OCI-LY3 (cell line): Measurements from ENCODE around the gene TRUB2.

Experiments
- H2AFZ ChIP-seq: fragments of 200-600, 300-600 bp; shearing (Covaris generic); 2 replicates; pipeline ENCODE4 v1.6.0; 2014; ENCODE audit warnings: antibody characterized with exemption, low read depth, low read length
- H3K27ac ChIP-seq: fragments of 200-600, 300-600 bp; sonication (generic); 2 replicates; pipeline ENCODE4 v1.5.1; 2014; ENCODE audit warnings: mild to moderate bottlenecking, low read length, moderate library complexity, mixed read lengths
- H3K27me3 ChIP-seq: fragments of 200-600, 300-600 bp; sonication (generic); 2 replicates; pipeline ENCODE4 v1.6.1; 2014; ENCODE audit warnings: low read depth, low read length, mixed read lengths
- H3K36me3 ChIP-seq: fragments of 200-600, 300-600 bp; sonication (generic); replicated peaks from 2 replicates; pipeline ENCODE3; 2014; ENCODE audit warnings: low read depth, low read length, mixed read lengths
- H3K4me1 ChIP-seq: fragments of 300-600, 200-600 bp; sonication (generic); 2 replicates; pipeline ENCODE4 v1.6.1; 2014; ENCODE audit warnings: low read length, mixed read lengths
- H3K4me2 ChIP-seq: fragments of 200-600, 300-600 bp; sonication (generic); 2 replicates; pipeline ENCODE4 v1.6.1; 2014; ENCODE audit warnings: low read length, mixed read lengths
- H3K4me3 ChIP-seq: fragments of 300-600, 200-600 bp; sonication (generic); 2 replicates; pipeline ENCODE4 v1.5.1; 2014; ENCODE audit warnings: antibody characterized with exemption, mild to moderate bottlenecking, low read length, moderate library complexity
- H3K79me2 ChIP-seq: fragments of 300-600, 200-600 bp; shearing (Covaris generic); 2 replicates; pipeline ENCODE4 v1.6.1; 2014; ENCODE audit warnings: mild to moderate bottlenecking, low read length, mixed read lengths
- H3K9ac ChIP-seq: fragments of 300-600, 200-600 bp; shearing (Covaris generic); 2 replicates; pipeline ENCODE4 v1.6.0; 2014; ENCODE audit warnings: mild to moderate bottlenecking, low read length, moderate library complexity
- H3K9me3 ChIP-seq: fragments of 200-600, 300-600 bp; shearing (Covaris generic); 2 replicates; pipeline ENCODE4 v1.6.1; 2014; ENCODE audit warnings: low read length, mixed read lengths; ENCODE audit not compliant: insufficient read depth
- H4K20me1 ChIP-seq: fragments of 200-600, 300-600 bp; sonication (generic); 2 replicates; pipeline ENCODE4 v1.6.1; 2016; ENCODE audit warnings: low read length, mixed read lengths; ENCODE audit not compliant: insufficient read depth
- EZH2phosphoT487 ChIP-seq: fragments of 200-600 bp; shearing (Covaris generic); IDR thresholded peaks from 2 replicates; pipeline ENCODE4 v1.6.1; 2018; ENCODE audit warnings: antibody characterized with exemption, mixed run types, low read depth
- TF ChIP-seq, protein P1 (sequence below): fragments of 200-600, 300-600 bp; sonication (generic); IDR thresholded peaks from 2 replicates; pipeline ENCODE4 v1.5.1; 2014; ENCODE audit warnings: antibody characterized with exemption, low read length, low read depth

TRUB2 gene

DNA sequence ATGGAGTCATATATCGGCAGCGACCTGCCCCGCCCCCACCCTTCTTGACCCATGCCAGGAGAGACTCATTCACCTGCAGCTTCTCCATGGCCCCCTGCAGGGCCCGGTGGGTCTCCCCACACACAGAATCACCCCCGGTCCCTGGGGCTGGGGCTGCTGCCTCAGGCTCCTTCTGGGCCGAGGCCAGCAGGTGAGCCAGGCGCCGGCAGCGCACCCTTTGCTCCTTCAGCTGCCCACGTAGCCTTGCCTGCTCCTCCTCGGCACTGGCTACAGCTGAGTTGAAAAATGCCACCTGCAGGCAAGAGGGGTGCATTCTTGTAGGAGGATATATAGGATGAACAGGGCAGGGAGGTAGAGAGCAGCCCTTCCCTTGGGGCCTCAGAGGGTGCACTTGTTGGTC is 64.3 kb downstream of the TRUB2 start:
- no peak overlapping the region for H3K4me3 ChIP-seq
- H3K4me2 ChIP-seq: no peak overlapping the region
- H3K9ac ChIP-seq: no peak overlapping the region
- no peaks in the 10 kb centered on the region for H3K4me1 ChIP-seq
- H3K27me3 ChIP-seq: 0 out of 2 replicates have a peak, but pooled peaks cover 4% of the 10 kb centered on the region
- TF ChIP-seq EZH2phosphoT487: no peak
- TF ChIP-seq, protein P1, sequence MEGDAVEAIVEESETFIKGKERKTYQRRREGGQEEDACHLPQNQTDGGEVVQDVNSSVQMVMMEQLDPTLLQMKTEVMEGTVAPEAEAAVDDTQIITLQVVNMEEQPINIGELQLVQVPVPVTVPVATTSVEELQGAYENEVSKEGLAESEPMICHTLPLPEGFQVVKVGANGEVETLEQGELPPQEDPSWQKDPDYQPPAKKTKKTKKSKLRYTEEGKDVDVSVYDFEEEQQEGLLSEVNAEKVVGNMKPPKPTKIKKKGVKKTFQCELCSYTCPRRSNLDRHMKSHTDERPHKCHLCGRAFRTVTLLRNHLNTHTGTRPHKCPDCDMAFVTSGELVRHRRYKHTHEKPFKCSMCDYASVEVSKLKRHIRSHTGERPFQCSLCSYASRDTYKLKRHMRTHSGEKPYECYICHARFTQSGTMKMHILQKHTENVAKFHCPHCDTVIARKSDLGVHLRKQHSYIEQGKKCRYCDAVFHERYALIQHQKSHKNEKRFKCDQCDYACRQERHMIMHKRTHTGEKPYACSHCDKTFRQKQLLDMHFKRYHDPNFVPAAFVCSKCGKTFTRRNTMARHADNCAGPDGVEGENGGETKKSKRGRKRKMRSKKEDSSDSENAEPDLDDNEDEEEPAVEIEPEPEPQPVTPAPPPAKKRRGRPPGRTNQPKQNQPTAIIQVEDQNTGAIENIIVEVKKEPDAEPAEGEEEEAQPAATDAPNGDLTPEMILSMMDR: no peak
- H3K79me2 ChIP-seq: no peaks in the 10 kb centered on the region
- H3K9me3 ChIP-seq: no peaks in the 10 kb centered on the region
- no peak overlapping the region for H3K27ac ChIP-seq
- H4K20me1 ChIP-seq: no peaks in the 10 kb centered on the region
- no peaks in the 10 kb centered on the region for H3K36me3 ChIP-seq
- no peak overlapping the region for H2AFZ ChIP-seq

DNA sequence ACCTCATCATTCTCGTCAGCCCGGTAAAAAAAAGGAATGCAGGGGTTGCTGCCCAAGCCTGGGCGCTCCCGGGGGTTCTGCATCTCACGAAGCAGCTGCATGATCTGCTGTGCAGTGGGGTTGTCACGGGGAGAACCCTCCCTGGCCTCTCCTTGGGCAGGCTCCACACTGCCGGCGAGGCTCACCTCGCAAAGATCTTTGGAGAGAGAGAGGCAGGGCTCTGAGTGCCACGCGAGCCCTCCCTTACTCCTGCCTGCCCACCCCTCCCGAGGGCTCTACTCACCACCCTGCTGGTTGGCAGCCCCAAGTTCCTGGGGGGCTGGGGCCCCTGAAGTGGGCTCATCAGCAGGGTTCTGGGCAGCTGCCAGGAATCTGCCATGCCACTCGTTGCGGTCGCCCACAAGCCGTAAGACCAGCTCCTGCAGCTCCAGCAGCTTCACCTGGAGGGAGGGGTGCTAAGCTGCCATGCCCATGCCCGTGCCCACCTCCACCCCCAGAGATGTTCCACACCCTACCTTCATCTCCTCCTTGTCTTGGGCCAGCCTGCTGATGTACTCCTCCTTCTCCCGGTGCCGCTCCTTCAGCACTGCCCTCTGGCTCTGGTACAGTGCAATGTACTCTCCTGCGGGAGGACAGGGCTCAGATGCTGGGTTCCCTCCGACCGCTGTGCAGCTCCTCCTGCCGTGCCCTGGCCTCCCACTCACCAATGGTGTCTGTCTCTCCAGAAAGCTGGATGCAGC is 65.0 kb downstream of the TRUB2 start:
- no peak overlapping the region for H3K27ac ChIP-seq
- H3K9ac ChIP-seq: no peak overlapping the region
- no peak overlapping the region for H3K4me3 ChIP-seq
- H2AFZ ChIP-seq: no peak overlapping the region
- no peaks in the 10 kb centered on the region for H3K36me3 ChIP-seq
- H3K79me2 ChIP-seq: no peaks in the 10 kb centered on the region
- no peaks in the 10 kb centered on the region for H3K4me1 ChIP-seq
- no peaks in the 10 kb centered on the region for H3K9me3 ChIP-seq
- TF ChIP-seq, protein P1: no peak
- TF ChIP-seq EZH2phosphoT487: no peak
- H3K4me2 ChIP-seq: no peak overlapping the region
- peaks cover 10% of the 10 kb centered on the region for H3K27me3 ChIP-seq
- no peaks in the 10 kb centered on the region for H4K20me1 ChIP-seq
